Activated CD4-positive, CD25-positive, alpha-beta regulatory T cell treated with anti-CD3 and anti-CD28 coated beads, Interleukin-2, amount 50 U/mL, for 72 hours (primary cell): ENCODE data around the gene VASN.

Experiments
- DNase-seq: peaks from one replicate; pipeline ENCODE4 v3.0.0; 2021

Gene VASN

DNA sequence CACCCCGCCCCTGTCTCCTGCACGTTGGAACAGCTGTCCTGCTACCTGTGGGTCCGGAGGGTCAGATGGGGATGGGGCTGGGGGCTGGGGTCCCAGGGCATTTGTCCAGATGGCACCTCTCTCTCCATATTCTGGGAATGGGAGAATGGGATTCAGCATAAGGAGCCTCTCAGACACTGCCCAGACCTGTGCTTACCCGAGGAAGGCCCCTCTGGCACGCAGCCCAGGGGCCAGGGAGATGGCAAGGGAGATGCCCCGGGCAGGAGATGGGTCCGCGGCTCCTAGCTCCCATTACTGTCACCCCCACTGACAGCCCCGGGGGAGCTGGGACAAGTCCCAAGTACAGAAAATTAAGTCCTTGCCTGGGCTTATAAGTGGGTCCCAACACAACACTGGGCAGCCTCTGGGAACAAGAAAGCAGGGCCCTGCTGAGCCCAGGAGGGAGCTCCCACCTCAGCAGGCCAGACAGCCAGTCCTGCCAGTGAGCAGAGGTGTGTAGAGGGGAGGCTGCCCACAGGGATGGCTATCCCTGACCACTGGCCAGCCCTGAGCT lies 1.8 kb downstream of the VASN start:
- no peak for DNase-seq

- no peak for DNase-seq
Measured at GRCh38 chr16:4373909-4374742, 2.5 kb downstream of the VASN start.

DNA sequence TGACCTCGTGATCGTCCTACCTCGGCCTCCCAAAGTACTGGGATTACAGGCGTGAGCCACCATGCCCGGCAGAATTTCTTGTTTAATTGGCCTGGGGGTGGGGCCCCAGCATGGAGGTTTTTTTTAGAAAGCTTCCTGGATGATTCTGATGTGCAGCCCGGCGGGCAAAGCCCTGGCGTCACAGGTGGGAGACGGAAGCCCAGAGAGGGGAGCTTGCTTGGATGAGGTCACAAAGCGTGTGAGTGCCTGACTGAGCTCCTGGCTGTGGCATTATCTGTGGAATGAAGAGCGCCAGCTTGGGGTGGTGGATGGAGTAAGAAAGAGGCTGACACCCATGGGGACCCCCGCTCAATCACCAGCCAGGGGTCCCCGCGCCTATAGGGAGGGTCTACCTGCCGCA lies 4.1 kb downstream of the VASN start:
- no peak for DNase-seq

GRCh38 chr16:4376126-4376892 lies 4.7 kb downstream of the VASN start:
- no peak for DNase-seq

DNA sequence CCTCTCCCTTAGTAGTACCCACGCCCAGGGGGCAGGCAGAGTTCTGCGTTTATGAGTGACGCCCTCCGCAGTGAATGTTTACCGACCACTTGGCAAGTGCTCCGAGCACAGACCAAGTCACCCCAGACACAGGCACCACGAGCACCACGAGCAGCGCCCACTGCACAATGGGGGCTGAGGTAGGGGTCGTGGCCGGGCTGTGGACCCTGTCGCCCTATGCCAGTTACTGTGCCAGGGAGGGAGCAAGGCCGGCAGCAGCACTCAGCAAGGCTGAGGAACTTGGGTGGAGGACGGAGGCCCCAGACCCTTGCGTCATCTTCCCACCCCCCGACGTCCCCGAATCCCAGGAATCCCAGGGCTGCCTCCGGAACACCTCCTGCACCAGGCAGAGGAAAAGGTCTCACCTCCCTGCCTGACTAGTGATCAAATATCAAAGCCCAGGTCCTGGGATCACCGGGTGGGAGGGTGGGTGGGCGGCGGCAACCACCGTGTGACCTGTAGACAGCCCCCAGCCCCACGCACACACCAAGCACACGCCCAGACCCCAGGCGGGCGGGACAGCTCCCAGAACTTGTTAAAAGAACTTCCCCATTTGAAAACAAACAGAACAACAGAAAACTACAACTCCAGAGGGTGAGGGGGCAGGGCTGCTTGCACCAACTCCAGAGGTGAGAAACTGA lies 5.4 kb downstream of the VASN start:
- no peak for DNase-seq

- DNase-seq = no peak
Measured at GRCh38 chr16:4377573-4378154, 6.0 kb downstream of the VASN start.

GRCh38 chr16:4378161-4378666 lies 6.6 kb downstream of the VASN start:
- DNase-seq = no peak

GRCh38 chr16:4378999-4379690 lies 7.5 kb downstream of the VASN start:
- no peak for DNase-seq

DNA sequence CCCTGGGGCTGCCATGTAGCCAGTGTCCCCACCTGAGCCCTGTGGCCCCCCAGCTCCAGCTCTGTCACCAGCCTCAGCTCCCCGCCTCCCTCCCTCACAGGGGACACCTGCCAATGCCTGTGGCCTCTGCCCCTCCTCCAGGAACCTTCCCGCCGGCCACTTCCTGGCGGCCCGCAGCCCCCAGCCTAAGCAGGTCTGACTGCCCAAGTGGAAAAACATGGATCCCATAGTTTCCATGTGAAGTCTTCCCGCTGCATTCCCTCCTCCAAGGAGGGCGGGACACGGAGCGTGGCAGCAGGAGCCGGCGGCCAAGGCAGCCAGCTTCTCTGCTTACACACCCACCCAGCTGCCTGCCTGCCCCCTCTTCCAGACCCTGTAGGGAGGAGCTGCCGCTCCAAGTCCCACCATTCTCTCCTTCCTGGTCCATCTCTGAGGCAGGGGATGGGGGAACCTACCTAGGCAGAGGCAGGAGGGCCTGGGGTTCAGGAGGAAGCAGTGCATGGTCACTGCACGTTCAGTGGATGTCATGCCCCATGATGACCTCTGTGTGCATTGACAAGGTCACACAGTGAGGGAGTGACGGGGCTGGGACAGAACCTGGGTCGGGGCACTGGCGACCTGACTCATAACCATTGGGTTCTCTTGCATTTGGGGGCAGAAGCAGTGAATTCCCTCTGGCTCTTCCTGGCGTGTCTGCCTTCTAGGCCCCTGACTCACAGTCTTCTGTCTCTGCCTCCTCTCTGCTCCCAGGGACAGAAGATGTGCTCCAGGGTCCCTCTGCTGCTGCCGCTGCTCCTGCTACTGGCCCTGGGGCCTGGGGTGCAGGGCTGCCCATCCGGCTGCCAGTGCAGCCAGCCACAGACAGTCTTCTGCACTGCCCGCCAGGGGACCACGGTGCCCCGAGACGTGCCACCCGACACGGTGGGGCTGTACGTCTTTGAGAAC lies 8.7 kb downstream of the VASN start:
- DNase-seq = no peak

GRCh38 chr16:4381072-4381934 lies 9.7 kb downstream of the VASN start:
- DNase-seq = no peak

DNA sequence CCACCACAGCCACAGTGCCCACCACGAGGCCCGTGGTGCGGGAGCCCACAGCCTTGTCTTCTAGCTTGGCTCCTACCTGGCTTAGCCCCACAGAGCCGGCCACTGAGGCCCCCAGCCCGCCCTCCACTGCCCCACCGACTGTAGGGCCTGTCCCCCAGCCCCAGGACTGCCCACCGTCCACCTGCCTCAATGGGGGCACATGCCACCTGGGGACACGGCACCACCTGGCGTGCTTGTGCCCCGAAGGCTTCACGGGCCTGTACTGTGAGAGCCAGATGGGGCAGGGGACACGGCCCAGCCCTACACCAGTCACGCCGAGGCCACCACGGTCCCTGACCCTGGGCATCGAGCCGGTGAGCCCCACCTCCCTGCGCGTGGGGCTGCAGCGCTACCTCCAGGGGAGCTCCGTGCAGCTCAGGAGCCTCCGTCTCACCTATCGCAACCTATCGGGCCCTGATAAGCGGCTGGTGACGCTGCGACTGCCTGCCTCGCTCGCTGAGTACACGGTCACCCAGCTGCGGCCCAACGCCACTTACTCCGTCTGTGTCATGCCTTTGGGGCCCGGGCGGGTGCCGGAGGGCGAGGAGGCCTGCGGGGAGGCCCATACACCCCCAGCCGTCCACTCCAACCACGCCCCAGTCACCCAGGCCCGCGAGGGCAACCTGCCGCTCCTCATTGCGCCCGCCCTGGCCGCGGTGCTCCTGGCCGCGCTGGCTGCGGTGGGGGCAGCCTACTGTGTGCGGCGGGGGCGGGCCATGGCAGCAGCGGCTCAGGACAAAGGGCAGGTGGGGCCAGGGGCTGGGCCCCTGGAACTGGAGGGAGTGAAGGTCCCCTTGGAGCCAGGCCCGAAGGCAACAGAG lies 10.5 kb downstream of the VASN start:
- DNase-seq = no peak

- no peak for DNase-seq
Measured at GRCh38 chr16:4382795-4383357, 11.2 kb downstream of the VASN start.

DNA sequence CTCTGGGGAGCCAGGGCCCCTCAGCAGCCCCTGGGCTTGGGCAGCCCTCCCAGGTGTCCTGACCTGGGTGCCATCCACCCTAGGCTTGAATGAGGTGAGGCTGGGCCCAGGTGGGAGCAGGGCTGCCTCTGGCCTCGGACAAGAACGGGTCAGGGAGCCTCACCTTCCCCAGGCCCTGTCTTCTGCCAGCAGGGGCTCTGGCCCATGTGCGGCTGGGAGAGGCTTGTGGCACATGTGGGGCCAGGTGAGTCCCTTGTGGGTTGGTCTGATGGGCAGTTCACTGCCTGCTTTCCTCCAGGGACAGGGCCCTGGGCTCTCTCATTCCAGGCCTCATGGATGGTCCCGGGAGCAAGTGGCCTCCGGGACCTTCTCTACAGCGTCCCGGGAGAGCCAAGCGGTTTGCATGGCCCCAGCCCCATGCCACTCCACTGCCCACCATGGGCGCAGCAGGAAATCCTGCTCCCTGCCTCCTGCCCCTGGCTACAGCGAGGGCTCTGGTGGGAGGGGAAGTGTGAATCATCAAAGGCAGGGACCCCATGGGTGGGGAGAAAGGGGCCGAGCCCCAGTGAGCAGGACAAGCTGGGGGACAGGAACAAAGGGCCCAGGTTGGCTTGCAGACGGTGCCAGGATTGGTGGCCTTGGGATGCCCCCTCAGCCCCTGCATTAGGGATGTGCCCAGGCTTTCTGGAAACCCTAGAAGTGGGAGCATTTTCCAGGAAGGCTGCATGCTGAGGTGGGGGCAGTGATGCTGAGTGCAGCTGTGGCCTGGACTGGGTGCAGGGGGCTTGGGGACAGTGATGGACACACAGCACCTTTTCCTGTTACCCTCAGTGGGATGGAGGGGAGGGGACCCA lies 12.2 kb downstream of the VASN start:
- no peak for DNase-seq

DNA sequence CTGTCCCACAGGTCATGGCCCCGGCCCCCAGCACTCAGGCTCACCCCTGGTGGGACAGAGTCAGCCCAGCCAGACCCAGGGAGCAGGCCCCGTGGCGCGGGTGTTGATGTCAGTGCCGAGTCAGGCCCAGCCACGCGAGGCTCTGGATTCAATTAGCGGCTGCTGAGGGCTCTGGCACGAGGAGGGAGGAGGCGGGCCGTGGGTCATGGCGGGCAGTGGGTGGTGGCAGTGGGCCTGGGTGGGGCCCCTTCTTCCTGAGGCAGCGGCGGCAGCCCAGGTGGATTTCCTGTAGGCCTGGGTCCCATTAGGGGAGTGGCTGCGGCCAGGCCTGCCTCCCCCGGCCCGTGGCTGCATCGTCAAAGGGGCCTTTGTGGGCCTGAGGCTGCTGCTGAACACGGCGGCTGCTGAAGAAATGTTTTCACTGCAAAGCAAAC lies 12.9 kb downstream of the VASN start:
- no peak for DNase-seq

DNA sequence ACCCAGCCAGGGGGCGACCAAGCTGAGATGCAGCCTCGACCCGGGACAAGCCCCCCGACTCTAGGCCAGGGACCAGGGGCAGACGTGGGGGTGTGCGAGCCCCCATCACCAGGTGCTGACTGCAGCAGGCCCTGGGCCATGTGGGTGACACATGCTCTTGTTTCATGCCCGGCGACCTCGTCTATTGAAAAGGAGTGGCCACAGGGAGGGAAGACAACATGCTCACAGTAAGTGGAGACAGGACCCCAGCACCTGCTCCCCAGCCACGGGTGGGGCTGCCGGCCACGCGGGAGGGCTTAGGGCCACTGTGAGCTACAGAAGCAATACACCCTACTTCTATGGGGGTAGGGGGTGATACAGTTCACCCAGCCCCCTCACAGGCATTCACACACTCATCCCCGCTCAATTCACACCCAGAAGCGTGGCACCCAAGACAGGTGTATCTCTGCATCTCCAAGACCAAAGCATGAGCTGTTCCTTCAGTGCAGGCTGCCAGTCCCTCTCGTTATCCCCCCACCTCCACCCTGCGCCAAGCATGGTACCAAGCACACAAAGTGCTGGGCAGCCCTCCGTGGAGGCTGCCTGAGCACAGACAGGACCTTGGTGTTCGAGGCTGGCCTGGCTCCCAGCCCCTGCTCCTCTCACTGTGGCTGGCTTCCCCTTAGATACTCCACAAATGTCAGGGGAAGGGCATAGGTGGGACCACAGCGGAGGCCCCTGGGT lies 13.6 kb downstream of the VASN start:
- no peak for DNase-seq

- DNase-seq = no peak
Measured at GRCh38 chr16:4385789-4386450, 14.3 kb downstream of the VASN start.
